NCI-H1092 treated with DMSO at 0.1 percent for 48 hours (cell line): Measurements from ENCODE around the gene OSBPL3.
"Not testable (repeated sequence)": the region's sequence is repeated elsewhere in the genome, so short reads cannot be mapped to it uniquely, and the experiment has no call there.

Experiments
- DNase-seq: peaks from one replicate; lab custom pipeline; 2025; lab: John Stamatoyannopoulos, UW

OSBPL3 gene

DNA sequence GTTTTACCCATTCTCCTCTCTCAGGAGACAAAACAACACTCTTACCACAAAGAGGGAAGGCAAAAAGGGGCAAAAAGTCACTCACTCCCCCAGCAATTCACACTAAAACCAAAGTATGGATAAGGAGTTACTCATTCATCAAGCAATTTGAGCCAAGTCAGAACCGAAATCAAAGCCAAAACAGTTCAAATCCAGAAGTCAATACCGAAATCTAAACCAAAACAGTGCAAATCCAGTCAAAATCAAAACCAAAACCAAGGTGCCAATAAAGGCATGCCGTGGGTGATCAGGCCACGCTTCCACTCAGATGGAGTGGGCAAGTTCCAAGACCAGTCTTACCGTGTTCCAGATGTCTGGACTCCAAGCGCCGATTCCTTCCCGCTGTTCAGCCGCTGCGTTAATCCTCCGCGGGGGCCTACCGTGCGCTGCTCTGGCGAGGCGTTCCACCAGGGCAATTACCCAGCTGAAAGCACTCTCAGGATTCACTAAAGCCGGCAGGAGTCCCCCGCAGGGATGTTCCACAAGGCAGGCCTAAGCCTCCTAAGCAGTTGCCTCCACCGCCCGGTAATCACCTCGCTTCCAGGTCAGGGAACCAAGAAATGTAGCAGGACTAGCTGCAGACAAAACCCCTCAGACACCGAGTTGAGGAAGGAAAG is 185.1 kb downstream of the OSBPL3 start:
- not testable (repeated sequence) for DNase-seq

DNA sequence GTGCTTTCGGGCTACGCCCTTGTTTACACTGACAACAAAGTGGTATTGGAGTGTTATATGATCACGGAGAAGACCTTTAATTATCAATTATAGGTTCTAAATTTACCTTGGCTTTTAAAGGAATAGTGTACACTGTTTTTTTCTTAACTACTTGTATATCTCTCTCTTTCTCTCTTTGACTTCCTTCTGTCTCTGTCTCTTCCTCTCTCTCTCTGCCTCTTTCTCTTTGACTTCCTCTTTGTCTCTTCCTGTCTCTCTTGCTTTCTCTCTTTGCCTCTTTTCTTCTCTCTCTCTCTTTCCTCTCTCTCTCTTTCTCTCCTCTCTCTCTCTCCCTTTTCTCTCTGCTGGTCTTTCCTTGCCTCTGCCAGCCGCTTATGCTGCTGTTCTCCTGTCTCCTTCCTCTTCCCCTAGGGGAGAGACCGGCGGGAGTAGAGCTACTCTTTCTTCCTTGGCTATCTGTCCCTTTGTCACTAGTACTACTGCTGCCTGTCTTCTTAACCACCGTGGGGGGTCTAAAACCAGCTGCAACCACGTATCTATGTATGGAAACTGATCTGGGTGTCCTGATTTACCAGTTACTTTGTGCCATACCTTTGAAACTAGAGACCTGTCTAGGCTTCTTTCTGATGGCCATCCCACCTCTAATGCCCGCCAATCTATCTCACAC is 185.9 kb downstream of the OSBPL3 start:
- DNase-seq: no peak

DNA sequence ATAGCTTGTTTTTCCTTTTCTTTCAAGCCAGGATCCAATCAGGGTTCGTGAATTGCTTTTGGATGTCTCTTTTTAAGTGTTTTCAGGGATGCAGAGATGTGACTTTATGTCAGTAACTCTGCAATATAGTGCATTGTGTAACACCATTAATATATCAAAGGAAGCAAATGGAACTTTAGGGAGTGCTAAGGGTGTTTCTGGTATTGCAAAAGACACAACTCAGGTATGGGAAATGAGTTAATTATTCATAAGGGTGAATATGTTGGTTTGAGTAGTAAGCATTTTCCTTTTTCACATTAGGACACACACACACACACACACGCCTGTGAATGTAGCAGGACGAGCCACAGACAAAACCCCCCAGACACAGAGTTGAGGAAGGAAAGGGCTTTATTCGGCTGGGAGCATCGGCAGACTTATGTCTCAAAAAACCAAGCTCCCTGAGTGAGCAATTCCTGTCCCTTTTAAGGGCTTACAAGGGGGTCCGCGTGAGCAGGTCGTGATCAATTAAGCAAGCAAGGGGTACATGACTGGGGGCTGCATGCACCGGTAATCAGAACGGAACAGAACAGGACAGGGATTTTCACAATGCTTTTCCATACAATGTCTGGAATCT is 190.9 kb downstream of the OSBPL3 start:
- no peak for DNase-seq

DNA sequence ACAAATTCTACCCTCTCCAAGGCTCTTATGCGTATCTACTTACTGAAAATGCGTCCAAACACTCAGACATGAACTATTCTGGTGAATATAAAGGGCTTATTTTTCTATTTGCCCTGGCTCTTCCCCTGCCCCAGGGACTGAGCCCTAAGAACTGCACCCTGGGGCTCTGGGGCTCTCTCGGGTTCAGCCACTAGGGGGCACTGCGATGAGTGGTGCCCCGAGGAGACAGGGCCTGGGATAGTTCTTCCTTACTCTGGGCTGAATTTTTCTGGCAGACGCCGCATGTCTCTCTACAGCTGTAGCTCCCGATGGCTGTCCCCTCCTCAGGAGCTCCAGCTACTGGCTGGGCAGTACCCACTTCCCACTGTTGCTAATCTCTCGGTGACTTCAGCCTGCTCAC is 191.9 kb downstream of the OSBPL3 start:
- no peak for DNase-seq

DNA sequence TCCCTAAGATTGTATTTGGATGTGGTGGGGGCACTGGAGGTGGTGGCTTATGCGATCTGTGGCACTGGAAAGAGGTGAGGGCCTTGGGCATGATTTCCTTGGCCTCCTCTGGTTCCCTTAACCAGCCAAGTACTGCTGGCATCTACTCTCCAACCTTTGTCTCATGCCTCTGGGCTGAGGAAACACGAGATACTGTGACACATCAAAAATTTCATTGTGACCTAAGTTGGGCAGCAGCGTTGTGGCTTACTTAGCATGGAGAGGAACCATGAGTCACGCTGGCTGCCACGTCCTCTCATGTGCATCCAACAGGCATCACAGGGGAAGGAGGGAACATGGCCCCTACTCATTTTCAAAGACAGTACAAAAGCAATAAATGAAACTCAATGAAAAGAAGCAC is 193.0 kb downstream of the OSBPL3 start:
- DNase-seq: no peak

DNA sequence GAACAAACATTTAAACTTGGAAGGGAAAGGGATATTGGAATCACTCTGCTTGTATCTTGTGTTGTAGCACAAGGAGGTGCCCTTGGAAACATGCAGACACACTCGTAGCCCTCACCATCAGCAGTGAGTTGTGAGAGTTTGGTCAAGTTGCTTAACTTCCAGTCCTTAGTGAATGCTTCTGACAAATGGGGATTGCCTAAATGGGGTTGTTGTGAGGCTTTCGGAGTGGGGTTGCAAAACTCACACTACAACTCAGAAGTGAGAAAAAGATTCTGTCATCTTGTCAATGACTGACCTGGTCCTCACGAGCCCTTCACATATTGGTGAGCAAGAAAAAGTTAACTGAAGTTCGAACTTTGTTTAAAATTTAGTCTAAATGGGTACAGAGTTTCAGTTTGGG is 193.7 kb downstream of the OSBPL3 start:
- DNase-seq: no peak

DNA sequence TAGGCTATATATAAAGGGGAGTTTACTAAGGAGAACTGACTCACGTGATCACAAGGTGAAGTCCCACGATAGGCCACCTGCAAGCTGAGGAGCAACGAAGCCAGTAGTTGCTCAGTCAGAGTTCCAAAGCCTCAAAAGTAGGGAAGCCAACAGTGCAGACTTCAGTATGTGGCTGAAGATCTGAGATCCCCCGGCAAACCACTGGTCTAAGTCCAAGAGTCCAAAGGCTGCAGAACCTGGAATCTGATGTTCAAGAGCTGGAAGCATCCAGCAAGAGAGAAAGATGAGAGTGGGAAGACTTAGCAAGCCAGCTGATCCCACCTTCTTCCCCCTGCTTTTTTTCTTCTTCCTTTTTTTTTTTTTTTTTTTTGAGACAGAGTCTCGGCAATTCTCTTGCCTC is 195.7 kb downstream of the OSBPL3 start:
- DNase-seq: no peak

DNA sequence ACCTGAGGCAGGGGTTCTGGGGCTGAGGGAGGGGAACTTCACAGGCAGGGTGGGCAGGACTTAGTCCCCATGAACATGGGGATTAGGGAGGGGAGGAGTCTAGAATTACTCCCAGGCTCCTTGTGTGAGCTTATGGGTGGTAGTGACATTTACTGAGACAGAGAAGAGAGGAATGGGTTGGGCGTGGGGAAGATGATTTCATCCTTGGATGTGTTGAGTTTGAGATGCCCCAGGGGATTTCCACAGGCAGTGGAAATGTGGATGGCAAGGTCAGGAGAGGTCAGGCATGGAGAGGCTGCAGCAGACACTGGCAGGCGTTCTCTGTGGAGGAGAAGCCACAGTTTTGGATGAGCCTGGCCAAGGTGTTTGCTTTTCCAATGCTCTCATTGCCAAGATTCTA is 196.3 kb downstream of the OSBPL3 start:
- DNase-seq: no peak

DNA sequence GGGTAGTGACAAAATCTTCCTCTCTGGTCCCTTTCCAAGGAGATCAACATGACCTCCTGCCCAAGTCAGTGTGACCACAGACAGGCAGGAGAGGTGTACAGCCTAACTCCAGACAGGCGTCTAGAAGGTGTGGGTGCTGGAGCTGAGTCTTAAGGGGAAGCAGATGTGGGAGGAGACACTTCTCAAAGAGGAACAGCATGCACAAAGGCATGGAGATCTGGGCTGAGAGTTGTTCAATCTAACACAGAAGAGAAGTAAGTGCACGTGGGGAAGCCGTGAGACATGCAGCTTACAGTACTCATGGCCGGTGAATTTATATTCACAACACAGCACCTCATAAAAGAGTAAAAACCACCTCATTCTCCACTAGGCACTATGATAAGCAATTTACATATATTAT is 198.9 kb downstream of the OSBPL3 start:
- no peak for DNase-seq

DNA sequence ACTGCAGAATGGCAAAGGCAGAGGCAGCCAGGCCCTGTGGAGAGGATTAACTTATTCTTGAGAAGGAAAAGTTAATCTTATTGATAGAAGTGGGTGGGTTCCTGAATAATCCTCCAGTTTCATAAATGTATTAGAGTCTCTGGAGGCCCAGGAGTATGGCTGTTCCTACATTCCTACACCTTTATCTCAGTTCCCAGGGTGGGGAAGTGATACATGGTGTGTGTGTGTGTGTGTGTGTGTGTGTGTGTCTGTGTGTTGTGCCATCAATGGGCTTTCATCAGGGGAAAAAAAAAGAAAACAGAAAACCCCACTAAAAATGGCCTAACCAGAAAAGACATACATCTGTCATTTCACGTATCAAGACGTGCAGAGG is 200.7 kb downstream of the OSBPL3 start:
- DNase-seq: no peak

DNA sequence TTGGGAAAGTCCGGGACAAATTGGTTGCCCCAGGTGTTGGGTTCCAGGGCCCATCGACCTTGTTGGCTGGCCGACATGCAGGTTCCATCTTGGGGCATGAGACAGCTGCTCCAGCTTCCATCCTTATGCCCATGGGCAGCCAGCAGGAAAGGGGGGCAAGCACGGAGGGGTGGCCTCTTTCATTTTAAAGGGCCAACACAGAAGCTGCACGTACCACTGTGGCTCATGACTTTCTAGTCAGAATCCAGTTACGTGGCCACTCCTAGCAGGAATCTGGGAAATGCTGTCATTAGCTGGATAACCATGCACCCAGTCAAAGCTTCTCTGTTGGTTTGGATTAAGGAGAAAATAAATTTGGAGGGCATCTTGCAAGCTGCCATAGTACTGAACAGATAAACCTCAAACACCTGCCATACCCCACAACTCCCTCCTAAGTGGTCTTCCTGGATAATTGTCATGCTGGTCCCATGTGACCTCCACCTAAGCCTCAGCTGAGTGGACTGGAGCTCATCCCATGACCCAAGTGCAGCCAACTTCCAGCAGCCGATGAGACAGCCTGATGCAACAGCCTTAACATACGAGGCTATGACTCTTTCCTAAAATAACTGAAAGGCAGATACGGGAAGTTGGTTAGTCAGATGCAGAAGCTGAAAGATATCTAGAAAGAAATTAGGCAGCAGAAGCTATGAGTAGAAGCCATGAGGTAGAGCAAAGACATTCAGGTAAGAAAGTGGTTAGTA is 201.3 kb downstream of the OSBPL3 start:
- no peak for DNase-seq

DNA sequence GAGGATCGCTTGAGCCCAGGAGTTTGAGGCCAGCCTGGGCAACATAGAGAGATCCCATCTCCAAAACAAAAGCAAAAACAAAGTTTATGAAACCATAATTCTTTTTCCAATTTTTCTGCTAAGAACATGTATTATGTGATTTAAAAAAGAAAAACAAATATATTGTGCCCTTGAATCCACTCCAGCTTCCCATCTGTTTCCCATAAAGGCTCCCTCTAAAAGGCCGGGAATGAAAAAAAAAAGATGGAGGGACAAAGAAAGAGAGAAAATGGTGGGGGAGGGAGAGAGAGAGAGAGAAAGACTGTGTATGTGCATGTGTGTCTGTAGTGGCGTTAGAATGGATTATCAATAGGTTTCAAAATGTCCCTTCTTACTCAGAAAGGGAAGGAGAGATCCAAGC is 202.2 kb downstream of the OSBPL3 start:
- DNase-seq: no peak

DNA sequence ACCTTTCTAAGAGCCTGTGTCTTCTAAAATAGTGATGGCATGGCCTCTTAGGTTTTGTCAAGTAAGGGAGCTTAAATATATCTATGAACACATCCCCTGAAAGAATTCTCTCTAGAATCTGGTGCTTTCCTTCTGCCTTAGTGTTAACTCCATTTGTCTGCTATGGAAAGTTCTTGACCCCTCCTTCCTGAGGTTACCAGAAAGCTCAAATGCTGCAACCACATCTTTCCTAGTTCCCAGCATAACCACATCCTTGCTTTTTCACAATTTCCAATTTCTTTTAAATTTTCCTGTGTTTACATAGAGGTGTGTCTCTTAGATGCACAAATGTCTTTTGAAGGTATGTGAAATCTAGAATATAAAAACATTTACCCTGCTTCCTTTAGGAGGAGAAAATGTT is 206.3 kb downstream of the OSBPL3 start:
- no peak for DNase-seq

DNA sequence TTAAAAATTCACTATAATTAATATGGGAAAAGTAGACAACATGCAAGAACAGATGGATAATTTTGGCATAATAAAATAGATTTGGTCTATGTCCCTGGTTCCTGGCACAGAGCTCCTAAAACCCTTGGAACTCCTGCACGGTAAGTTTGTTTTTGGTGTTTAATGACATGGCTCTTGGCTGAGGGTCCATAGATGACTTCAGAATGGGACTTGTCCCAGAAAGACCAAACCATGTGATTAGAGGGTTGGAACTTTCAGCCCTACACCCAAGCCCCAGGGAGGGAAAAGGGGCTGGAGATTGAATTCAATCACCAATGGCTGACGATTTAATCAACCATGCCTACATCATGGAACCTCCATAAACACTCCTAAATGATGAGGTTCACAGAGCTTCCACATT is 210.1 kb downstream of the OSBPL3 start:
- DNase-seq: no peak

DNA sequence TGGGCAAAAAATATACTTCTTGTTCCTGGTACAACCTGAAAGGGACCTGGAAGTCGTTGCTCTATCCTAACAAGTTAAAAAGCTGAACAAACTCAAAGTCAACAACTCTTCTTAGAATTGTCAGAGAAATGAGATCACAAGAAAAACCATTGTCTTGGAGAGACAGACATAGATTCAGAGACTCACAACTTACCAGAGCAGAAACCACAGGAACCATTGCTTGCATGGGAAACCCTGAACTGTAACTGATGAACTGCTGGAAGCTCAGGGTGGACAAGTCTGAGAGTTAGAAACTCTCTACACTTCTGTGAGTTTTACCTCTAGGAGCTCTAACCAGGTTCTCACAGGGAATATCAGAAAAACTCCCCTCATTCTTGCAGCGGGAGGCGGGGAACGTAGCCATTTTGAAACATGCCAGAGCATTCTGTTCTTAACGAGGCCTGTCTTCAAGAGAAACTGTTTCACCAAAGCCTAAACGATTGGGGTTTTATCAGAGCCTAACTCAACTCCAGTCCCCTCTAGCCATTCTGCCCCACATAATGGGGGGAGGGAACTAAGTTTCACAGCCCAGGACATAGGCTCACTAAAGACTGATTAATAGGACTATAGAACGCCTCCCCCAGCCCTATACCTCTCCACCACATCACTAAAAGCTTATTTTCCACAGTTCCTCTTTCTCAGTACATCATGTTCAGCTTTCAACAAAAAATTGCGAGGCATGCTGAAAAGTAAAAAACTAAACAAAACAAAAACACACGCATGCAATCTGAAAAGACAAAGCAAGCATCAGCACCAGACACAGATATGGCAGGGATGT is 210.8 kb downstream of the OSBPL3 start:
- DNase-seq: no peak

DNA sequence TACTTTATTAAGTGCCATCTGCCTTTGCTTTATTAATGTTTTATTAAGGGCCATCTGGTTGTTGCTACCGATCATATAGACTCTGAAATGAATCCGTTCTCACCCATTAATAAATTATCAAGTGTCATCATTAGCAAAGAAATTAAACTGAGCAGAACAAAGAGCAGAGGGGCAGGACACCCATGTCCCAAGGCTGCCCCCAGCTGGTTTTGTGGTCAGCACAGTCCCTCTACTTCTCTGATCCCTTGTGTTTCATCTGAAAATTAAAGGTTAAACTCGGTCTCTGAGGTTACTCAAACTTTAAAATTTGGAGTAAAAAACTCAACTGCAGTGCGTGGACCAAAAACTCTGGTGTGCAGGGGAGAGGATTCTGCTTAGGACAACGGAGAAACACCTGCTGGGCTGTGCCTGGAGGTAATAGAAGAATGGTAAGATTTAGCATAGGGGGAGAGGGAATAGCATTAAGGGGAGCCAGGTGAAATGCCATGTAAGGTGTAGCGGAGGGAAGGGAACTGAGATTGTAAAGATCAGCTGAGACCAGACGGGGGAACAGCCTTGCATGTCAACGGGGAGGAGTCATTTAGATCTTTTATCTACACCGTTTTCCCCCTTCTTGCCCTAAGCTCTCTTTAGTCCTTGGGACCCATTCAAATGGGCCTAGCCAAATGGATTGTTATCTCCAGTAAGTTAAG is 212.0 kb downstream of the OSBPL3 start:
- DNase-seq: no peak

DNA sequence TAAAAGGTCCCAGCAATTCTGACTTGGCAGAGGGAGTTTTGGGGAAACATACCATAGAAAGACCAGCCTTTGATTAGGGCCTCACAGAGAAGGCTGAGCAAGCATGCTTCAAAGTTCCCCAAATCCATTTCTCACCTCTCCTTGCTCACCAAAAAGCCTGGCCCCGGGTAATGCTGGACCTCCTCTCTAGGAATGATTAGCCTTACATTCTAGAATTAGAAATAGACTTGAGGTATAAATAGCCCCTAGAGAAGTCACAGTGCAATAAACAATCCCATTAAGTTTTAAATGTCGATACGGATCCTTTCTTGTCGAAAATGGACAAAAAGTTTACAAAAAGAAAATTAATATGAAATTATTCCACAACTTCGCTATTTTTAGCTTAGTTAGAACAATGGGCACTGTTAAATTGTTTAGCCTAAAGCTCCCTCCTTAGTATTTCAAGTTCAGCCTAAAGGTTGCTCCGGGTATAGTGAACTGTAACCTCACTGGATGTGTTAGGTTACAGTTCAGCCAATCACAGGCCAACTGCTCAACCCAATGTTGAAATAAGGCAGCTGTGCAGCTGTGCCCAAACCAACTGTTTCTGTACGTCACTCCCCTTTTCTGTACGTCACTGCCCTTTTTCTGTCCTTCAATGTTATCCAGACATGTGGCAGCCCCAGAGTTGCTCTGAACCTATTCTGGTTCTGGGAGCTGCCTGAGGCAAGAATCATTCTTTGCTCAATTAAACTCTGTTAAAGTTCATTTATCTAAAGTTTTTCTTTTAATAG is 214.8 kb downstream of the OSBPL3 start:
- no peak for DNase-seq

DNA sequence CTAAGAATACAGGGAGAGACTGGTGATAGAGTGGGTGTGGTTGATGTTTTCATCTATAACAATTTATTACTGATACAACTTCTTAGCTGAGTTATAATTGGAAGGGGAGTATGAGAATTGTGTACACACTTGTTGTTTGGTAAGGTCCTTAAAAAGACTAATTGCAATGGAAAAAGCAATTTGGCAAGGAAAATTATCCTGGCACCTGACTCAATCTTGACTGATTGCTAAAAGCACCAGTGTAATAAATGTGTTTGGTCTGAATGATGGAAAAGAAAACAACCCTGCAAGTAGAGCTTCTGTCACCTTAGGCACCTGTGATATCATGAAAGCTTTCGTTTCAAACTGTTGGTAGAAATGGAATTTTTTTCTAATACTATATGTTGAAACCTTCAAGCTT is 216.0 kb downstream of the OSBPL3 start:
- peak; percentile 3 for DNase-seq

DNA sequence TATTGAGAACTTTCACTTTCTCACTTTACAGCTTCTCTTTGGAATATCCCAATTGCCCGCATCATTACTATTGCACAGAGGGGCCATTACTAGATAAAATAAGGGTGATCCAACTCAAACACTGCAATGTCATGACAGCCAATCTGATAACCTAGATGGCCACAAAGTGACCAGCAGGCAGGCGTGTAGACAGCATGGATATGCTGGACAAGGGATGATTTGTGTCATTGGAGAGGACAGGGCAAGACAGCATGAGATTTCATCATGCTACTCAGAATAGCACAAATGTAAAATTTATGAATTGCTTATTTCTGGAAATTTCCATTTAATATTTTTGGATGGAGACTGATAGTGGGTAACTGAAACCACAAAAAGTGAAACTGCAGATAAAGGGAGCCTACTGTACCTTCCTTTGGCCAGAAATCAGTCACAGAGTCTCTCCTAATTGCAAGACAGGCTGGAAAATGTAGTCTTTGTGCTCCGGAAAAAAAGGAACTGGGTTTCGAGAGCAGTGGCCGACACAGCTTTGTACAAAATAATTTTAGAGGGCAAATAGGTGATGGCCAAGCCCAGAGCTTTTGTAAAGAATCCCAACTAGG is 216.6 kb downstream of the OSBPL3 start:
- DNase-seq: no peak

DNA sequence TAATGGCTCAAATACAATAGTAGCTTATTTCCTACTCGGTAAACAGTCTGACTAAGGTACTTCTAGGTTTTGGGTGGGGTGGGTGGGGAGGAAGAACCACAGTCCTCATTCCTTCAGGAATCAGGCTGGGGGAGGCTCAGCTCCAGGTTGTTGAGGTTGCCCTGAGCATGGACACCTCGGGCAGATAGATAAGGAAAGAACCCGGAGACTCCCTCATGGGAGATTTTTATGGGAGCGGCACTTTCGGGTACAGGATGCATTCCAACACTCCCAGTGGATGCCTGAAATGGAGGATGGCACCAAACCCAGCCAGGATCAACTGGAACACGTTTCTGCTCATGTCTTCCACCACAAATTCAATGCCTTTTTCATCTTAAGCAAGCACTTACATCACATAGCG is 217.2 kb downstream of the OSBPL3 start:
- no peak for DNase-seq
